Colonic mucosa (tissue), 4 donors: Measurements from ENCODE around the gene STT3B. TPM values are rescaled to one million over a fixed set of nuclear protein-coding genes. Genes with fewer than 3 reads are reported as not detected.

Experiments
- DNase-seq: peaks from one replicate; pipeline ENCODE4 v3.0.0-alpha.2; 2020
- H3K27ac ChIP-seq: fragments of 200-600 bp; one replicate; pipeline ENCODE4 v1.8.0; 2021
- H3K27me3 ChIP-seq: fragments of 200-600 bp; one replicate; pipeline ENCODE4 v1.8.0; 2021
- H3K36me3 ChIP-seq: fragments of 200-600 bp; one replicate; pipeline ENCODE4 v1.8.0; 2021
- H3K4me1 ChIP-seq: fragments of 200-600 bp; one replicate; pipeline ENCODE4 v1.8.0; 2021; ENCODE audit warnings: mild to moderate bottlenecking
- H3K4me3 ChIP-seq: fragments of 200-600 bp; one replicate; pipeline ENCODE4 v1.8.0; 2021
- H3K9ac ChIP-seq, 2 donors: one replicate each; pipeline ENCODE4 v1.7.0; 2013; ENCODE audit warnings: control low read depth in 2 of 2, low read depth in 2 of 2, low read length in 2 of 2
- H3K9me3 ChIP-seq: fragments of 200-600 bp; one replicate; pipeline ENCODE4 v1.8.0; 2021
- intact Hi-C: fragments of 100-400 bp; cut with DNase I; formaldehyde crosslinking; loops from one replicate; pipeline ENCODE4 v1.14.1; 2022
- total RNA-seq, 2 donors: library from RNA; stranded (reverse); fragmentation: NEBNext Ultra II Directional in 1 of 2; extraction: Animal tissue kit (Norgen Biotek cat#: 25700) in 1 of 2; gene quantifications; one replicate each; pipeline ENCODE4 v1.2.1, GENCODE V29; 2021
- TF ChIP-seq, protein P1 (sequence below): fragments of 200-600 bp; IDR thresholded peaks from one replicate; pipeline ENCODE4 v1.8.0; 2022; ENCODE audit warnings: antibody characterized with exemption, mild to moderate bottlenecking
- donor health status: healthy.
- donor health status: DM: no; HTN: no; CAD: no.
- donor health status: DM: no; HTN: no; CAD: no.

STT3B gene
- total RNA-seq, 2 donors from 2014 or later, result 118 to 143 TPM

DNA sequence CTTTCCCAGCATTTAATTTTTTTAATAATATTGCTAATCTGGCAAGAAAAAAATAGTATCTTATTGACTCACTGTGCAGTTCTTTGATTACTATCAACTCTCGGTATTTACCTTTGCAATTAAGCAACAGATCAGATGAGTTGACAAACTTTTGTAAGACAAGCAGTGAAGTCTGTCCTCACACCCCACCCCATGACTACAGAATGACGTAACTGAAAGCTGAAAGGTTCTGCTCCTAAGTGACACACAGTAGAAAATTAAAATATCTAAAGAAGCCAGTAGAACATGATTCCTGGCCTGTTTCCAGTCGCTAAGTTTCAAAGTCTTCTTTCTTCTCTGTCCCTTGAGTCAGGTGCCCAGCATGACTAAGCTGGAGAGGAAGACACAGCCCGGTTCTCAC is 135.5 kb downstream of the STT3B start:
- Histone ChIP-seq H3K9me3 (no peaks in the 10 kb centered on the region), H3K9ac (no peak overlapping the region), H3K27me3 (no peaks in the 10 kb centered on the region), H3K4me3 (no peak overlapping the region), H3K27ac (no peak overlapping the region), H3K36me3 (no peaks in the 10 kb centered on the region), H3K4me1 (no peaks in the 10 kb centered on the region)
- DNase-seq, result no peak
- intact Hi-C loops, result no loop called here
- TF ChIP-seq, protein P1, sequence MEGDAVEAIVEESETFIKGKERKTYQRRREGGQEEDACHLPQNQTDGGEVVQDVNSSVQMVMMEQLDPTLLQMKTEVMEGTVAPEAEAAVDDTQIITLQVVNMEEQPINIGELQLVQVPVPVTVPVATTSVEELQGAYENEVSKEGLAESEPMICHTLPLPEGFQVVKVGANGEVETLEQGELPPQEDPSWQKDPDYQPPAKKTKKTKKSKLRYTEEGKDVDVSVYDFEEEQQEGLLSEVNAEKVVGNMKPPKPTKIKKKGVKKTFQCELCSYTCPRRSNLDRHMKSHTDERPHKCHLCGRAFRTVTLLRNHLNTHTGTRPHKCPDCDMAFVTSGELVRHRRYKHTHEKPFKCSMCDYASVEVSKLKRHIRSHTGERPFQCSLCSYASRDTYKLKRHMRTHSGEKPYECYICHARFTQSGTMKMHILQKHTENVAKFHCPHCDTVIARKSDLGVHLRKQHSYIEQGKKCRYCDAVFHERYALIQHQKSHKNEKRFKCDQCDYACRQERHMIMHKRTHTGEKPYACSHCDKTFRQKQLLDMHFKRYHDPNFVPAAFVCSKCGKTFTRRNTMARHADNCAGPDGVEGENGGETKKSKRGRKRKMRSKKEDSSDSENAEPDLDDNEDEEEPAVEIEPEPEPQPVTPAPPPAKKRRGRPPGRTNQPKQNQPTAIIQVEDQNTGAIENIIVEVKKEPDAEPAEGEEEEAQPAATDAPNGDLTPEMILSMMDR, result no peak

DNA sequence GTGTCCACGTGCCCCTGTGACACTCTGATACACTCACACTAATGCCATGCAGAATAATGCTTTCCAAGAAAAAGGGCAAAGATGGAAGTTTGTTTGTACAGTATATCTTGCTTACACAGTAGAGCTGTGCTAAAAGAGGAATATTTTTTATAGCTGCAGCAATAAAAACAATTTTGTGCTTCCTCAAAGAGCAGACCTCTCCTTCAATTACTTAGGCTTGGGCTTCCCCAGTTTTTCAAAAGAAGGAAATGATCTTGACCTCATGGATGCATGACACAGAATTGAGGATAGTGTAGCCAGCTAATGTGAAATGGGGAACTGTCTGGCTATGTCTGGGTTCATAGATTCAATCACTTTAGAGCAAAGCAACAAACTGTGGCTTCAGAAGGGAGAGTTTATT is 137.4 kb downstream of the STT3B start:
- no peak for DNase-seq
- H3K36me3 ChIP-seq, result no peaks in the 10 kb centered on the region
- H3K4me1 ChIP-seq, result no peaks in the 10 kb centered on the region
- no peak overlapping the region for H3K4me3 ChIP-seq
- intact Hi-C loops, result no loop called here
- no peaks in the 10 kb centered on the region for H3K27me3 ChIP-seq
- no peak overlapping the region for H3K27ac ChIP-seq
- no peak overlapping the region for H3K9ac ChIP-seq
- TF ChIP-seq, protein P1, result no peak
- no peaks in the 10 kb centered on the region for H3K9me3 ChIP-seq

DNA sequence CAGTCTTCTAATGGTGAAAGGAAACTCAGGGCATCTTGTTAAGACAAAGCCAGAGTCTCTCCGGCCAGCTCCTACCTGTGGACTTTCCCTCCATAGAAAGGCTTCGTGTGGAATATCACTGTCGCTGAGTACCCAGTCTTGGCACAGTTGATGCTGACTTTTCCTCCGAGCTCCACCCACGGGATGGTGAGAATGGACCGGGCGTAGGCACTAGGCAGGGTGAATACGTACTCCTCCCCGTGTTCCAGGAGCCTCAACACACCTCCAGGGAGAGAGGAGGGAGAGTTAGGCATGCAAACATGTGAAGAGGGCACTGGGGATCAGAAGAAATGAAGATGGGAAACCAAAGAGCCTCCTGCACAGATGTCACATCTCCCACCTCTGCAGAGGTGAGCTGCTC is 138.0 kb downstream of the STT3B start:
- no peak overlapping the region for H3K4me3 ChIP-seq
- H3K9me3 ChIP-seq, result no peaks in the 10 kb centered on the region
- intact Hi-C loops, result no loop called here
- DNase-seq, result peak; percentile 31
- H3K27me3 ChIP-seq, result no peaks in the 10 kb centered on the region
- H3K36me3 ChIP-seq, result no peaks in the 10 kb centered on the region
- no peak overlapping the region for H3K9ac ChIP-seq
- TF ChIP-seq, protein P1, result no peak
- H3K4me1 ChIP-seq, result no peaks in the 10 kb centered on the region
- no peak overlapping the region for H3K27ac ChIP-seq

DNA sequence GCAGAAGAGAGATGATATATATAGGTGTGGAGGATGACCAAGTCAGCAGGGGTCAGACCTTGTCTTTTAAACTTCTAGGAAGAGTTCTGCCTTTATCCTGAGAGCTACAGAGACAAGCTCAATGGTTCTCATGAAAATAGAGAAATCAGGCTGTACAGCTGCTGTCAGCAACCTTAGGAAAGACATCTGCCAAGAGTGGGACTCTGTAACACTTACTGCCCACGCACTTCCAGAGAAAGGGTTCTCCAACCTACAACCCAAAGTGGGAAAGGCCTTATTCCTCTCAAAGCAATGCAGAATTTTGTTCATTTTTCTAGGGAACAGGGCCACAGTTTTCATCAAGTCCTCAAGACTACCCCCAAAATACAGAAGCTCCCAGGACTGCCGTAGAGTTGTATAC is 138.7 kb downstream of the STT3B start:
- H3K9ac ChIP-seq, result no peak overlapping the region
- DNase-seq, result no peak
- no peaks in the 10 kb centered on the region for H3K27me3 ChIP-seq
- H3K9me3 ChIP-seq, result no peaks in the 10 kb centered on the region
- H3K27ac ChIP-seq, result no peak overlapping the region
- TF ChIP-seq, protein P1, result no peak
- H3K4me1 ChIP-seq, result no peaks in the 10 kb centered on the region
- intact Hi-C loops, result no loop called here
- H3K4me3 ChIP-seq, result no peak overlapping the region
- H3K36me3 ChIP-seq, result no peaks in the 10 kb centered on the region

DNA sequence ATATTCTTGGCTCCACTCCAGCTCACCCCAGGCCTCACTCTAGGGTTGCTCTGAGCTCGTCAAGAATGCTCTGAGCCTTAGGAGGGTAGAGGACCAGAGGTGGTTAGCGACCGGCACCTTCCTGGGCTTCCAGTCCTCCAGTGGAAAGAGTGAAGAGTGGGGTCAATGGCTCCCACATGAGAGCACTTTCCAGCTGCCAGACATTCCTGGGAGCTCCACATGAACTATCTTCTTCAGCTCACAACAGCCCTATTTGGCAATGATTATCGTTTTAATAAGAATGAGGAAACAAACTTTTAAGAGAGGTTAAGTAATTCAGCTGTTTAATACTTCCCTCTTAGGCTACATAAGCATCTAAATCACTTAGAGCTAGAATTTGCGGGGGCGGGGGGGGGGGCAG is 139.3 kb downstream of the STT3B start:
- H3K27me3 ChIP-seq, result no peaks in the 10 kb centered on the region
- no peak overlapping the region for H3K9ac ChIP-seq
- no peaks in the 10 kb centered on the region for H3K4me1 ChIP-seq
- DNase-seq, result no peak
- H3K27ac ChIP-seq, result no peak overlapping the region
- no peak overlapping the region for H3K4me3 ChIP-seq
- no peaks in the 10 kb centered on the region for H3K9me3 ChIP-seq
- TF ChIP-seq, protein P1, result no peak
- H3K36me3 ChIP-seq, result no peaks in the 10 kb centered on the region
- intact Hi-C loops, result no loop called here

DNA sequence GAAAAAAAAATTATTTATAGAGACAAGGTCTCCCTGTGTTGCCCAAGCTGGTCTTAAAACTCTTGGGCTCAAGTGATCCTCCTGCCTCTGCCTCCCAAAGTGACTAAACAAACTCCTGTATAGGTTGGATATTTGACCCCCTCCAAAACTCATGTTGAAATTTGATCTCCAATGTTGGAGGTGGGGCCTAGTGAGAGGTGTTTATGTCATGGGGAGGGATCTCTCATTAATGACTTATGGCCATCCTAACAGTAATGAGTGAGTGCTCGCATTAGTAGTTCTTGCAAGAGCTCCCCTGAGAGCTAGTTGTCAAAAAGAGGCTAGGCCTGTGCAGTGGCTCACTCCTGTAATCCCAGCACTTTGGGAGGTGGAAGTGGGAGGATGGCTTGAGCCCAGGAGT is 141.2 kb downstream of the STT3B start:
- Histone ChIP-seq H3K36me3 (no peaks in the 10 kb centered on the region), H3K4me1 (no peaks in the 10 kb centered on the region), H3K4me3 (no peak overlapping the region), H3K27me3 (no peaks in the 10 kb centered on the region), H3K9ac (no peak overlapping the region), H3K27ac (no peak overlapping the region), H3K9me3 (no peaks in the 10 kb centered on the region)
- intact Hi-C loops, result no loop called here
- DNase-seq, result no peak
- TF ChIP-seq, protein P1, result no peak
